WTC11 (cell line): ENCODE results near the gene RFTN1.

Experiments
- ATF2 ChIP-seq: sonication (generic); formaldehyde crosslinking; IDR thresholded peaks from 2 replicates; pipeline ENCODE4 v1.8.1; 2022; ENCODE audit warnings: low read depth, missing genetic modification reagents, borderline replicate concordance
- CTCF ChIP-seq: fragments of 200-600 bp; IDR thresholded peaks from 2 replicates; pipeline ENCODE4 v1.8.0; 2022; ENCODE audit warnings: antibody characterized with exemption
- ESRRA ChIP-seq: sonication (generic); formaldehyde crosslinking; IDR thresholded peaks from 2 replicates; pipeline ENCODE4 v1.8.1; 2022; ENCODE audit warnings: mild to moderate bottlenecking, missing genetic modification reagents, borderline replicate concordance
- FOXK1 ChIP-seq: sonication (generic); formaldehyde crosslinking; IDR thresholded peaks from 2 replicates; pipeline ENCODE4 v1.8.0; 2022; ENCODE audit warnings: mild to moderate bottlenecking, moderate library complexity, missing genetic modification reagents
- HMGXB4 ChIP-seq: sonication (generic); formaldehyde crosslinking; IDR thresholded peaks from 2 replicates; pipeline ENCODE4 v1.8.1; 2023; ENCODE audit warnings: mild to moderate bottlenecking, moderate library complexity, missing genetic modification reagents
- NR2C2 ChIP-seq: sonication (generic); formaldehyde crosslinking; IDR thresholded peaks from 2 replicates; pipeline ENCODE4 v1.8.0; 2022; ENCODE audit warnings: mild to moderate bottlenecking, missing genetic modification reagents
- OVOL2 ChIP-seq: fragments of 250-450 bp; sonication (Bioruptor Pico); IDR thresholded peaks from 2 replicates; pipeline ENCODE4 v1.9.0; 2021; ENCODE audit warnings: mild to moderate bottlenecking, borderline replicate concordance
- SMAD3 ChIP-seq: sonication (generic); formaldehyde crosslinking; IDR thresholded peaks from 2 replicates; pipeline ENCODE4 v1.8.0; 2022; ENCODE audit warnings: missing genetic modification reagents, mild to moderate bottlenecking, borderline replicate concordance

- TF ChIP-seq CTCF: no peak
- TF ChIP-seq NR2C2 (CRISPR knock-in tag): no peak
- no peak for TF ChIP-seq OVOL2 (CRISPR knock-in tag)
- TF ChIP-seq FOXK1 (CRISPR knock-in tag): no peak
- TF ChIP-seq ATF2 (CRISPR knock-in tag): no peak
- TF ChIP-seq HMGXB4 (CRISPR knock-in tag): no peak
- TF ChIP-seq SMAD3: no peak
- no peak for TF ChIP-seq ESRRA (CRISPR knock-in tag)
Measured at GRCh38 chr3:16426029-16426400, 87.5 kb downstream of the RFTN1 start.
